H7 (cell line): ENCODE measurements around the gene SLC25A4. TPM values are rescaled to one million over a fixed set of nuclear protein-coding genes. Genes with fewer than 3 reads are reported as not detected.
"Not testable (repeated sequence)": the region's sequence is repeated elsewhere in the genome, so short reads cannot be mapped to it uniquely, and the experiment has no call there.

ENCODE experiments used
- DNase-seq: peaks from one replicate; pipeline ENCODE4 v3.0.0; 2012
- H3K27me3 ChIP-seq: 2 replicates; pipeline ENCODE4 v1.6.0; 2011; ENCODE audit warnings: mild to moderate bottlenecking, low read length; ENCODE audit not compliant: control insufficient read depth, insufficient read depth
- H3K36me3 ChIP-seq: replicated peaks from 2 replicates; pipeline ENCODE4 v1.5.1; 2011; ENCODE audit warnings: low read length; ENCODE audit not compliant: control insufficient read depth, insufficient read depth
- H3K4me3 ChIP-seq: 2 replicates; pipeline ENCODE4 v1.5.1; 2011; ENCODE audit warnings: low read depth, mild to moderate bottlenecking, control low read depth, low read length, moderate library complexity; ENCODE audit not compliant: insufficient read depth
- total RNA-seq: library from RNA; depleted of rRNA; stranded (reverse); fragments of >200 nt; shearing (Covaris generic); gene quantifications from 2 replicates; pipeline ENCODE4 v1.2.3, GENCODE V29; 2014; rRNA removed

SLC25A4 gene
- 24.6 and 32.8 TPM in 2 replicates for total RNA-seq

DNA sequence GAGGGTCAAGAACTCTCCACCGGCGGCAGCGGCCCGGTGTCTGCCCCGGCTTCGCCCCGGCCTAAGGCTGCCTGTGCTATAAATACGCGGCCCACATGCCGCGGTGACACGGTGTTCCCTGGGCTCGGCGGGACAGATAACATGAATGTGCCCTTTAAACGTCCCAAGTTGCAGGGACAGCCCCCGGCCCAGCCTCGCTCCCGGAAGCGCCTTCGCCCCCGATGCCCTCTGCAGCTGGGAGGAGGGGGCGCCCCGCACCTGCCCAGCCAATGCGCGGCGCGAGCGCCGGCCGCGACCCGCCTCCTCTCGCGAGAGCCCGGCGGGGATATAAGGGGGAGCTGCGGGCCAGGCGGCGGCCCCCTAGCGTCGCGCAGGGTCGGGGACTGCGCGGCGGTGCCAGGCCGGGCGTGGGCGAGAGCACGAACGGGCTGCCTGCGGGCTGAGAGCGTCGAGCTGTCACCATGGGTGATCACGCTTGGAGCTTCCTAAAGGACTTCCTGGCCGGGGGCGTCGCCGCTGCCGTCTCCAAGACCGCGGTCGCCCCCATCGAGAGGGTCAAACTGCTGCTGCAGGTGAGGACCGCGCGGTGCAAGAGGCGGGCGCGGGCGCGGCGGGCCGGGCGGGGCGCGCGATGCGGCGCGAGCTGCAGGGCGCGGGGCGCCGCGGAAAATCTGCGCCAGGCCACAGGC is at the start of gene SLC25A4:
SLC25A4 (plus strand) TSS at position 355 of the 689 bp plus-strand sequence; CDS start at position 462, 107 bp downstream.
- peaks cover 1% of the 10 kb centered on the region; the same call in 1 of the 2 replicates for H3K27me3 ChIP-seq
- peak; percentile 97 for DNase-seq
- peaks cover 5% of the 10 kb centered on the region for H3K36me3 ChIP-seq
- peak within 1 kb of the TSS; percentile 85 for H3K4me3 ChIP-seq

DNA sequence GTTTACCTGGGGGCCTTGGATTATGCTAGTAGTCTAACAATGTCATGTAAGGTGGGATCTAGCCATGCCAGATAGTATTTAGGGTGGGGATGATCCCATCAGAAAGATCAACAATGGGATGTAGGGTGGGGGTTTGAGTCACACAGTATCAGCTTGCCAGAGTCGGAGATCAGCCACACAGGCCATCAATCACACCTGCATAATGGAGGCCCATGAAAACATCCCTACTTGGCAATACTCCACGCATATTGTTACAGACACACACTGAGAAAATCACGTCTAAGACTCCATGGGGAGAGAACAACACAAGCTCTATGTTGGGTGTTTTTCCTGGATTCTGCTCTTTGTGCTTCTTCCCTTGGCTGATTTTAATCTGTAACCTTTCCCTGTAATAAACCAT is 49.5 kb upstream of the SLC25A4 start:
- Histone ChIP-seq H3K4me3 (no peak overlapping the region), H3K36me3 (no peaks in the 10 kb centered on the region), H3K27me3 (no peaks in the 10 kb centered on the region)
- DNase-seq: no peak

DNA sequence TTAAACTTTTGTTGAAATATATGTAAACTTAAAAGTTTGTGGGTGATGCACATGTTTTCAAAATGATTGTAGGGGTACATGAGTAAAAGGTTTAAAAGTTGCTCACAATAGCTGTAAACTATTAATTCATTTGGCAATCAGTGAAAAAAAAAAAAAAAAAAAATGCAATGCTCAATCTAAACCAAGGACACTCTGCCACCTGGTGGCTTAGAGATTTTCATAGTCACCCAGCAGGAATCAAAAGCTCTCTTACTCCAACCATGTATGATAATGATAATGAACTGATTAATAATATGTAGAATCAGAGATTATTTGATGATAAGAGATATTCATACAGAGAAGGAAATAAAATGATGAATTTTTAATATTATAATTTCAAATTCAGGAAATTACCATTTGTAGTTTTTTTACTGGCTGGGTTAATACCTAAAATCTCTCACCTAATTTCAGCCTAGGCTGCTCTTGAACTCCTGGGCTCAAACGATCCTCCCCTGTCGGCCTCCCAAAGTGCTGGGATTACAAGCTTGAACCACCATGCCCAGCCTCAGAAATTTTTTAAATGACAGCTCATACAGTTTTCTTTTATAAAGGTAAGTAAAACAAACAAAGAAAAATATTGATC is 46.9 kb upstream of the SLC25A4 start:
- Histone ChIP-seq H3K36me3 (no peaks in the 10 kb centered on the region), H3K4me3 (no peak overlapping the region), H3K27me3 (no peaks in the 10 kb centered on the region)
- DNase-seq: peak; percentile 54

DNA sequence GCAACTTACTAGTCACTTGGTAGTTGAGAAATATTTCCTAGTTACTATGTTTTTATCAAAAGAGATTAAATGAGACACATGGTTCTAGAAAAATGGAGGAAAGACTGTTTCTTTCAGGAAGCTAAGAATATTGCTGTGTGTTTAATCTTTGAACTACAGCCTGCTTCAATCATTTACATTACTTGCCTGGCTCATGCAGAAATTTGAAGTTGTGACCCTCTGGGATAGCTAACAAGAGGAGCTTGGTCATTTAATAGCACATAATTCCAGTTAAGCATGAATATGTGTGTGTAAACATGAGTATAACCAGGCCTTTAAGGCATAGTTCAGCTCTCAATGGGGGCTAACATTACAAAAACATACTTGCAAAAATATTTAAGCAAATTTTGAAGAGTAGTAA is 44.6 kb upstream of the SLC25A4 start:
- no peaks in the 10 kb centered on the region for H3K27me3 ChIP-seq
- H3K4me3 ChIP-seq: no peak overlapping the region
- no peak for DNase-seq
- H3K36me3 ChIP-seq: no peaks in the 10 kb centered on the region

GRCh38 chr4:185099024-185099682 is 43.9 kb upstream of the SLC25A4 start:
- peak; percentile 57 for DNase-seq
- Histone ChIP-seq H3K36me3 (no peaks in the 10 kb centered on the region), H3K27me3 (no peaks in the 10 kb centered on the region), H3K4me3 (no peak overlapping the region)

DNA sequence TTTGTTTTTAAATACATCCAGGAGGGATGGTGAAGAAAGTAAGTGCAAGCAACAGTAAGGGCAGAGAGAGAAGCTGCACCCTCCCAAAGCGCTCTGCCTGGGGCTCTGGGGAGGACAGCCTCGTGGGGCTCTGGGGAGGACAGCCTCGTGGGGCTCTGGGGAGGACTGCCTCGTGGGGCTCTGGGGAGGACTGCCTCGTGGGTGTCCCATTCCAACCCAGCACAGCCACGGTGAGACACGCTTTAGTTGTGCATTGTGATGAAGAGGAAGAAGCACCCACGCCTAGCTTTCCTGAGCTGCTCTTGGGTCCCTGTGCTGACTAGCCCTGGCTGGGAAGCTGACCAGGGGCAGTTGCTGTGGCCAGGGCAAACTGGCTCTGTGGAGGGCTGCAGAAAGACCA is 43.1 kb upstream of the SLC25A4 start:
- Histone ChIP-seq H3K36me3 (no peaks in the 10 kb centered on the region), H3K4me3 (no peak overlapping the region), H3K27me3 (no peaks in the 10 kb centered on the region)
- no peak for DNase-seq

DNA sequence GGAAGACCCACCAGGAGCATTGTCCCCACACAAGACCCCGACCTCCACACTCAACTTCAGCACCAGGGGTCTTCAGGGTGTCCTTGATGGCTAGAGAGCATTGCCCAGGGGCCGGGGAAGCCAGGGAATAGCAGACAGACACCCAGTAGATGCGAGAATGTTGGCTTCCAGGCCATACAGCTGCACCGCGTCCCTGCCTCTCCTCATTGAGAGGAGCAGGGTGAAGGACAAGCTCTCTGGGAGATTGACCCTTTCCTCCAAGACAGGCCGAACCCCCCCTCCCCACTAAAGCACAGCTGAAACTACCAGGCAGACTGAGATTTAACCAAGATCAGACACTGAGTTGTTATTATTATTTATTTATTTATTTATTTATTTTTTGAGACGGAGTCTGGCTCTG is 42.6 kb upstream of the SLC25A4 start:
- no peak for DNase-seq
- H3K4me3 ChIP-seq: no peak overlapping the region
- no peaks in the 10 kb centered on the region for H3K27me3 ChIP-seq
- no peaks in the 10 kb centered on the region for H3K36me3 ChIP-seq

DNA sequence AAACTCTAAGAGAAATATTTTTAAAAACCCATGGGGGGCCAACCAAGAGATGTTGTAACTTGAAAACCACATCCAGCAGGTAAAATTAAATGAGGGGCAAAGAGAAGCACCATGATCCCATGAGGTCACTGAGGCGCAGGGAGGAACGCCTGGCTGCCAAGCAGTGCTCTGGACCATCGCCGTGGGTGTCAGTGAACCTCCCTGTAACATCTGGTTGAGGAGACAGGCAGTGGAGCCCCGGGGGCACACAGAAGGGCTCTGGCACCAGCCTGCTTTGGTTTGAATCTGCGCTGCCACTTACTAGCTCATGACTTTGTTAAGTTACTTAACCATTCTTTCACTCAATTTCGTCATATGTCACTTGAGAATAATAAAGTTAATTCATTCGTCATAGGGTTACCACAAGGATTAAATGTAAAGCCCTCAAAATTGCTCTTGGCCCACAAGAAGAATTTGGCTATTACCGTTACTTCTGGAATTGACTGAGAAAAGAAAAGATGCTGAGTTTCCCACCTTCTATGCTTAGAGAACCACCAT is 41.6 kb upstream of the SLC25A4 start:
- Histone ChIP-seq H3K27me3 (no peaks in the 10 kb centered on the region), H3K36me3 (no peaks in the 10 kb centered on the region), H3K4me3 (no peak overlapping the region)
- no peak for DNase-seq

DNA sequence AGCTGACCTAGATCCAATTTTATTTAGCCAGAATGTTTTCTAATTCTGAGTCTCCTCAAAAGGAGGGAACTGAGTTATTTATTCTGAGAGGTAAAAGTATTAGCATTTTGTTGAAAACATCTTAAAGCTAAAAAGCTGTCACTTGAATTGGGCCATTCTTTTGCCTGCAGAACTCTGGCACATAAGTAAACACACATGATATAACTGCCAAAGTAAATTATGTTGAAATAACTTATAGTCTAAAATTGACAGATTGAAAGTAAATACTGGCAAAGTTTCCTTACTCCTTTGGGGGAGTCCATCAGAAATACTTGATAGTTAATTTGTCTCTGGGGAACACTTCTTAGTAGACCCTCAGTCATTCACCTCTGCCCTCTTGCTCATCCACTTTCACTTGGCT is 38.3 kb upstream of the SLC25A4 start:
- Histone ChIP-seq H3K27me3 (no peaks in the 10 kb centered on the region), H3K4me3 (no peak overlapping the region), H3K36me3 (no peaks in the 10 kb centered on the region)
- no peak for DNase-seq

DNA sequence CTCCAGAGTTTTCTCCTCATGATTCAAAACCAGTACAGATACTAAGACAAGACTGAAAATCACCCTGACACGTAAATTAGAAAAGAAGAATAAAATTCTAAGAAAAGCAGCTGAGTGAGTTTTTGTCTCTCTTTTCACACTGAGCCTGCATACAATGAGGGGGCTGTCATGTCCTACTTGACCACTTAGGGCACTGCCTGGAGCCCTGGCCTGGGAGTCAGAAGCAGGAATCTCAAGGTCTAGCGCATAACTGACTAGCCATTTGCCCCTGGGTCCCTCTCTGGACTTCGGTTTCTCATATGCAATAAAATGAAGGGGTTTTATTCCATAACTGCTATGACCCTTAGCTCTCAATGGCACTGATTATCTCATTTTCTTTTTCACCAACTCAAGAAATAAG is 36.7 kb upstream of the SLC25A4 start:
- no peaks in the 10 kb centered on the region for H3K27me3 ChIP-seq
- no peaks in the 10 kb centered on the region for H3K36me3 ChIP-seq
- DNase-seq: no peak
- no peak overlapping the region for H3K4me3 ChIP-seq

DNA sequence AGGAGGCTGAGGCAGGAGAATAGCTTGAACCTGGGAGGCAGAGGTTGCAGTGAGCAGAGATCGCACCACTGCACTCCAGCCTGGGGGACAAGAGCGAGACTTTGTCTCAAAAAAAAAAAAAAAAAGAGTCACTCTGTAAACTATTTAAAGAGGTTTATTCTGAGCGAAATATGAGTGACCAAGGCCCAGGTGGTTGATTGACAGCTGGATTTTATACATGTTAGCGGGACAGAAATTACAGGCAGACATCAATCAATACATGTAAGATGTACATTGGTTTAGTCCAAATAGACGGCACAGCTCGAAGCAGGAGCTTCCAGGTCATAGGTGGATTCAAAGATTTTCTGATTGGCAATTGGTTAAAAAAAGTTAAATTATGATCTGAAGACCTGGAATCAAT is 35.5 kb upstream of the SLC25A4 start:
- DNase-seq, H3K4me3 ChIP-seq, H3K27me3 ChIP-seq, H3K36me3 ChIP-seq: not testable (repeated sequence)

DNA sequence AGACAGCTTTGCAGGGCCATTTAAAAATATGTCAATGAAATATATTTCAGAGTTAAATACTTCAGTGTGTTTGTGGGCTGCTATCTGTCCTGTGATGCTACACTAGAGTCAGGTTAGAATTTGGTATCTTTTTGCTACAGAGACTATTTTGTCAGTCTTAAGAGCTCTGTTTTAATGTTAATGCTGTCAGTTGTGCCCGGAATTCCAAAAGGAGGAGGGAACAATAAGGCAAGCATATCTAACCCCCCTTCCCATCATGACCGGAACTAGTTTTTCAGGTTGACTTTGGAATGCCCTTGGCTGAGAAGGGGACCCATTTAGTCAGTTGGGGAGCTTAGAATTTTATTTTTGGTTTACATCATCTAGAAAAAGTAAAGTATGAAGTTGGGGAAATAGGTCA is 34.9 kb upstream of the SLC25A4 start:
- no peak for DNase-seq
- no peaks in the 10 kb centered on the region for H3K27me3 ChIP-seq
- H3K36me3 ChIP-seq: no peaks in the 10 kb centered on the region
- H3K4me3 ChIP-seq: no peak overlapping the region

DNA sequence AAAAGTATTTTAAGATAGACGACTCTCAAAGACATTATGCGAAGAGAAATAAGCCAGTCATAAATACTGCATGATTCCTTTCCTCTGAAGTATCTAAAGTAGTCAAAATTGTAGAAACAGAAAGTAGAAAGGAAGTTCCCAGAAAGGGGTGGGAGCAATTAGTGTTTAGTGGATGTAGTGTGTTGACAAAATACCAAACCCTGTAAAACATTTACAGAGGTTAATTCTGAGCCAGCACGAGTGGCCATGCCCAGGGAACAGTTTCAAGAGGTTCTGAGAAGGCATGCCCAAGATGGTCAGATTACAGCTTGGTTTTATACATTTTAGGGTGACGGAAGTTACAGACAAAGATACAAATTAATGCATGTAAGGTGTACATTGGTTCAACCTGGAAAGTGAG is 34.4 kb upstream of the SLC25A4 start:
- no peak overlapping the region for H3K4me3 ChIP-seq
- H3K27me3 ChIP-seq: no peaks in the 10 kb centered on the region
- DNase-seq: no peak
- no peaks in the 10 kb centered on the region for H3K36me3 ChIP-seq

GRCh38 chr4:185109736-185110135 is 33.3 kb upstream of the SLC25A4 start:
- no peak for DNase-seq
- no peaks in the 10 kb centered on the region for H3K27me3 ChIP-seq
- H3K4me3 ChIP-seq: no peak overlapping the region
- H3K36me3 ChIP-seq: no peaks in the 10 kb centered on the region

DNA sequence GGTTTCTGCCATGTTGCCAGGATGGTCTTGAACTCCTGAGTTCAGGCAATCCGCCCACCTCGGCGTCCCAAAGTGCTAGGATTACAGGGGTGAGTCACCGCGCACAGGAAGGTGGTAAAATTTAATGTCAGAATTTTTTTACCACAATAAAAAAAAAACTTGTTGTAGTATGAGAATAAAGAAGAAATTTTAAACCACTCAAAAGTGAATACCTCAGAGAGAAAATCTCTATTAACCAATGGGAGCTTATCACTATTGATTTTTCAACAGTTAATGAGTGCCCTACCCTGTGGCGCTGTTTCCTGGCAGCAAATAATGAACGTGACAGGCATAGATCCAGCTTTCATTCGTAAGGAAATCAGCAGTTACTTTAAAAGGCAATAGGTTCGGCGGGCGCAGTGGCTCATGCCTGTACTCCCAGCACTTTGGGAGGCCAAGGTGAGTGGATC is 32.7 kb upstream of the SLC25A4 start:
- no peak for DNase-seq
- H3K27me3 ChIP-seq: no peaks in the 10 kb centered on the region
- no peak overlapping the region for H3K4me3 ChIP-seq
- no peaks in the 10 kb centered on the region for H3K36me3 ChIP-seq
